GM21515 (cell line): ENCODE measurements around the gene XDH.

ENCODE experiments used
- ATAC-seq: cut with Tn5 transposase; IDR thresholded peaks from one replicate; pipeline ENCODE4 v1.9.1; 2021; ENCODE audit not compliant: unreplicated experiment

XDH gene

DNA sequence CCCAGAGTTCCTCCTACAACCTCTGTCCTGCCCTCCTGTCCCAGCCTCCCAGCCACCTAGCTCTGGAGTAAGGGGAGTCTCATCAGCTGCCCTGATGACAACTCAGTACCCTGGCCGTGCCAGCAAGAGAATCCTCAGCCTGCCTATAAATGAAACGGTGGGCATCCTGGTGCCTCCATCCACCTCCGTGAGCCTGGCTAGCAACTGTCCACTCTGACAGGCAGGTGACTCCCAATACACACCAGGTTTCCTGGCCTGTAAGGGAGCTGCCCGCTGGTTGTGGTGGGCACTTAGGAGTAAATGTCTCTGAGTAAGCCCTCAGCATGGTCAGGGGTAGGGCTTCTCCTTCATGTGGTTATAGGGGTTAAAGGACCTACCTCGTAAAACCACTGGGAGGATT lies 81.5 kb downstream of the XDH start:
- ATAC-seq: peak; percentile 15

DNA sequence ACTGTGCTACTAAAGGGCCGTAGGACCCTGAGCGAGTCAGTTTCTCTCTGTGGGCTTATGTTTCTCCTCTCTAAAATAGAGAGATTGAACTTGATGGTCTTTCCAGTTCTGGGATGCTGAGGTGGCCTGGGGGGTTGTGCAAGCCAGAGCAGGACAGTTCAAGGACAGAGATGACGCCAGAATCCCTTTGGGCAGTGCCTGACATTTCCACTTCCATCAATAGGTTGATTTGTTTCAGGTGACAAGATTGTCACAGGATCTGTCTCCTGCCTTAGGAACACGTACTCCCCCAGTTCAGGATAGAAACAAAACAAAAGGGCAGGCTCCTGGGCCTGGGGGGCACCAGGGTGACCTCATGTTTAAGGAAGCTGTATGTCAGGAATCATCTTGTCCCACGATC lies 82.0 kb downstream of the XDH start:
- no peak for ATAC-seq

DNA sequence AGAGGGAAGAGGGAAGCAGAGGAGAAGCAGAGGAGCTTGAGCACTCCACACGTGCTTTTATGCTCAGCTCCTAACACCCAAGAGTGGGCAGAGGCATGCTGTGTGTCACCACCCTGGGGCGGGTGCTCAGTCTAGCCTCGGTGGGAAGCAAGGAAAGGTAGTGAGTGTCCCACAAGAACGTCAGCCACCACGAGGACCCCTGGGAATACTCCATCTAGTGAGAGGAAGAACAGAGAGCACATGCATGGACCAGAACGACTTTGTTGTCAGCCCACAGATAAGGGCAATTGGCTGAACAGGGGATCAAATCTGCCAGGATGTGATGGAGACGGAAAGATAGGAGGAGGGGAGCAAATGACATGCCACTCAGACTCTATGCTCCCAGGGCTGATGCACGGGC lies 83.4 kb downstream of the XDH start:
- ATAC-seq: no peak

DNA sequence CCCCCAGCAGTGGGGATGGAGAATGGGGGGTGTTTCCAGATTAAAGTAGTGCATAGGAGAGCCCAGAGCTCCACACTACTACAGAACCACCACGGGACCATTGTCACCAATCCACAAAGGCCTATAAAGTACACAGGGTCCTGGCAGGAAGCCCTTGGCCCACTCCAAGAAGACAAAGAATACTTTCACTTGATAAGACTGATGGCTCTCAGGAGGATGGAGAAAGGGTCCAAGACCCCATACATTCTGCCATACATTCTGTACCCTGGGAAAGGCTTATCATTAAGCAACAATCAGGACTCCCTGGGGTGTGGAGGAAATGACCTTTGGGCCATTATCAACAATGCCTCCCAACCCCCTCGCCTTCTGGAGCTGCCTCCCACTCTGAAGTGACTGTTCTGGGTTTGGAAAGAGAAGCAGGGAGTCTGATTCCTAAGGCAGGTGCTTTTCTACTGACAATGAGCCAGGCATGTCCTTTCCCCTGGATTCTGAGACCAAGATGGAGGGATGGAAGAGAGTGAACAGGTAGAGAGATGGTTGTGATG lies 85.4 kb downstream of the XDH start:
- no peak for ATAC-seq

DNA sequence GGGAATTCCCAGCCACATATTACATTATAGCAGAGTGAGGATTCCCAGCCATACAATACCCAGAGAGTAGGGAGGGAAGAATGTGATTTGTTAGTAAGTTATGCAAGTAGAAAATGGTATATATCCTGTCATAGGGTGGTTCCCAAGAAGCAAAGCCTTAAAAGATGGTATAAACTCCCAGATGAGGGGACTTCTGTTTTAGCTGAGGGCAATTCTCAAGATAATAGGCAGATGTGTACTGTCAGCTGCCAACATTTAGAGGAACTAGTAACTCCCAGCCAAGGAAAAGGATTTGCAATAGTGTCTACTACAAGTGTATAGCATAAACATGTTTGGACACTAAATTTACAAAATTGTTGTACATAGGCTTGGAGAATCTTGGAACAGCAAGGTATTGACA lies 86.5 kb downstream of the XDH start:
- no peak for ATAC-seq

DNA sequence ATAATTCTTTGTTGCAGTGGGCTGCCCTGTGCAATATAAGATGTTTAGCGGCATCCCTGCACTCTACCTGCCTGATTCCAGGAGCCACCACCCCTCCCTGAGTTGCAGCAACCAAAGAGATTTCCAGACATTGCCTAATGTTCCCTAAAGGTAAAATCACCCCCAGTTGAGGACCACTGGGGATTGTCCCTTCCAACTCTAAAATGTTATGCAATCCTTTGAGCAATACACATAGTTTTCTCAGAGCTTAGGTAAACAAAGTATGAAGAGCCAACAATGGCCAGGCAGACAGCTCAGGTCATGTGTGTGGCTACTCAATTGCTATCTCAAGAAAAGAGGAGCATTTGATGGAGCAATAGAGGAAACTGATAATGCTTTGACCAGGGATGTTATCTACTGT lies 87.0 kb downstream of the XDH start:
- no peak for ATAC-seq

DNA sequence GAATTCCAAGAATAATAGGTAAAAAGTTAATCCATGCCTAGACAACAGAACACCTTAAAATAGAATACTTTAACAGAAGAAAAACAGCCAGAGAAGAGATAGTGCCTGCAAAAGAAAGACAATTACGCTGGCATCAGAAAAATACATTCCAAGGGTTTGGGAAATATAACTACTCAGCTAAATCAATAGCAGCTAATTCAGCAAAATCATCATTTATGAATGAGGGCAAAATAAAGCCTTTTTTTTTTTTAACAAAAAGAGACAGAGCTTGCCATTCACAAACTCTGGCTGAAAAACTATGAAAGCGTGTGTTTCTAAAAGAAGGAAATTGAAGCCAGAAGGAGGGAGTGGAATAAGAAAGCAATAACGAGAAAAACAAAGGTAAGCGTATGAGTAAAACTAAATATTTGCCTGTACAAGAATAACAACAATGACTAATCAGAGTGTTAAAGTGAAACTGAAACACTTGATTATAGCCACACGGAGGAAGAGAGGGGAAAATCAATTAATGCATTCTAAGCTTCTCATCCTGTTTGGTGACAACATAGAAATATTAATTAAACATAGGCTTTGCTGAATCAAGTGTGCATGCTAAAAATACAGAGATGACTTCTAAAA lies 90.4 kb downstream of the XDH start:
- ATAC-seq: peak; percentile 62

DNA sequence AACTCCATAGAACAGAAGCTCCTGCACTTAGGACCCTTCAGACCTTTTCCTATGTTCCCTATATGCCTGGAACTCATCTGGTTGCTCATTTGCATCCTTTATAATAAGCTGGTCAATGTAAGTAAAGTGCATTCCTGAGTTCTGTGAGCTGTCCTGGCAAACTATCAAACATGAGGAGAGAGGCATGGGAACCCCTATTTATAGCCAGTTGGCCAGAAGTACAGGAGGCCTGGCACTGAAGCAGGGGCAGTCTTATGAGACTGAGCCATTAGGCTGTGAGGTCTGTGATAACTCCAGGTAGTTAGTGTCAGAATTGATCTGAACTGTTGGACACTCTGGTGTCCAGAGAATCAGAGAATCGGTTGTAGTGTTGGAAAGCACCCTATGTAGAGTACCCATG lies 92.2 kb downstream of the XDH start:
- no peak for ATAC-seq

DNA sequence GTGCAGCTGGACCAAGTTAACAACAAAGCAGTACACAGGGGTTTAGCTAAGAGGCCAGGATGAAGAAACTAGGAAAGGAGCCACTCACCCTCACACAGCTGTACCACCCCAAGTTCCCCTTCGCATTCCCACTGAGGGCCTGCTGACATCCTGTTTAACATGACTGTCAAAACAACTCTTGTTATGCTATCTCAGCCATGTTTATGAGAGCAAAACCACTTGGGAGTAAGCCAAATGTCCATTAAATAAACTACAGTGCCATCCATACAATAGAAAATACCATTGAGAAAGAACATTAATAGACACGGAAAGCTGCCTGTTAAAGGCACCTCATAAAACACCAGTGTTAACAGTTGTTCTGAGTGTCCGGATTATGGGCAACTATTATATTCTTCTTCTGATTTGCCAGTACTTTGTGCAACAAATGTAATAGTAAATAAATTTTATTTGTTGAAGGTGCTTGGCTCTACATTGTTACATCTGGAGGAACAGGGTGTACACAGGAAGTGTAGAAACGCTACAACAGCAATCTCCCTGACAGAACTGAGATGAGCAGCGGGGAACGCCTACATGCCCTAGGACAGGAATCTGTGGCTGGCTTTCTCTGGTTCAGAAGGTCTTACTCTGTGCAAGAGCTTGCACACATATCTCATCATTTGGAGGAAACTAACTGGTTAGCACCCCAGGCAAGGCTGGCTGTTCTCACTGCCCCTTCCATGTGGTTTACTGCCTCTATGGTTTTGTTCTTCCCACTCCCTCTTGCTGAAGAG lies 95.0 kb downstream of the XDH start:
- ATAC-seq: peak; percentile 50

DNA sequence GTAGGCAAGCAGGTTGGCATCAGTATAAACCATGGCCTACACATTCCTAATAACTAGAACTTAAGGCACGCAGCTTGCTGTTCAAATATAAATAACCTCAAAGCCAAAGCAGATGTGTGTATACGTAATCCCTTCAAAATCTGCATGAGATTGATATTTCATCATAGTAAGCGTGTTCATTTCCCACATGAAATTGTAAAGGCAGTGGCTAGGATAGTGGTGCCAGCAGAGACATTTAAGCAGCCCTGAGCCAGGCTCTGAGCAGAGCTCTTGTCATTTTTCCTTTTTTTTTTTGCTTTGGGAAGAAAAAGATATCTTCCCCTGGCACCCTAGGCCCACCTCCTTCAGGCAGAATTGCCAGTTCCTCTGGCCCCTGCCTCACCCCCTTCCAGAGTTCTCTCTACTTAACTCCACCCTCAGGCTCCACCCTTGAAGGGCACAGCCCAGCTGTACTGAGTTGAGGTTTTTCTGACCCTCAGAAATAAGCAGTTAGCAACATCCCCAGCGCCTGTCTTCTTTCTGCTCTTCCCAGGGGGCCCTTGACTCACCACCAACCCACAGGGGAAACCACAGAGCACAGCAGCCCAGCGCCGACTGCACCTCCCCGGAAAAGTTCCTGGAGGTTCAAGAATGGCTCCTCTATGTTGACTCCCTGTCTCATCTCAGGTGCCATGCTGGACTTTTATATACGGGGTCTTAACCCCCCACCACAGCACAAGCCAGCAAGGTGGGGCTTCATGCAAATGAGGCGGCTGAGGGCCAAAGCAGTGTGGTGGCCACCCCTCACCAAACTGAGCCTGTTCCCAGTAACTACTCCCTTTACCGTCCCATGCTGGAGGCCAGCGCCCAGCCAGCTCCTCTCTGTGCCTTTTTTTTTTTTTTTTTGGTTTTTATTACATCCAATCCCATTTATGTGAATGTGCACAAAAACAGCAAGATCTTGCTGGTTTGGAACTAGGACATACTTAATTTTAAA lies 95.9 kb downstream of the XDH start:
- ATAC-seq: peak; percentile 62

DNA sequence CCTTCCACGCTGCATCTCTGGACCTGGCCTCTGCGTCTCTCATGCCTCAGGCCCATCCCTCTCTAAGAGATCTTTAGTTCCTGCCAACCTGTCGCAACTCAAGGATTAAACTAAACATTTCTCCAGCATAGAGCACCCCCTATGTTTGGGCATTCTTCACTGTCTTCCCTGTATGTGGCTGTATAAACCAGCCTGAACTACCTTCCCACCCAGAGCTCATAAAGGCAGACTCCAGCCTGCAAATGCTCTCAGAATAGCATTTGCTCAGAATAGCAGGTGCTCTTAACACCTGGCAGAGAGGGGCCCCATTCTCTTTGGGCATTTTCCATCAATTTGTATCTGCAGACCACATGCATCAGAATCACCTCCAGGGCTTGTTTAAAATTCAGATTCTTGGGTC lies 97.1 kb downstream of the XDH start:
- no peak for ATAC-seq

DNA sequence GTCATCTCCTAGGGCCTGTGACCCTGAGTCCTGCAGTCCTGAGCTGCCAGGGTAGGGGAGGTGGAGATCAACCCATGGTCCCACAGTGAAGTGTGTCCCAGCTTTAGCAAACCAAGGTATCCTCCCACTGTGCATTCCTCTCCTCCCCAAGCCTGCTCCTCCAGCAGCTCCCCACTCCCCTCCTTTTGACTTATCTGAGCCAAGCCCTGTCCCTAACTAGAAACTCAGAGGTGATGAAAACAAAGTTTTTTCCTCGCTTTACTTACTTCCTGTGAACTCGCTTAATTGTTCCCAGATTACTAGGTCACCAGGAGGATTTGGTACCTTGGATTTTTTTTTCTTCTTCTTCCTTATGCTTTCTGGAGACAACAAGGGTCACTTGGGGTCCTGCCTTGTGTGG lies 99.8 kb downstream of the XDH start:
- ATAC-seq: no peak

DNA sequence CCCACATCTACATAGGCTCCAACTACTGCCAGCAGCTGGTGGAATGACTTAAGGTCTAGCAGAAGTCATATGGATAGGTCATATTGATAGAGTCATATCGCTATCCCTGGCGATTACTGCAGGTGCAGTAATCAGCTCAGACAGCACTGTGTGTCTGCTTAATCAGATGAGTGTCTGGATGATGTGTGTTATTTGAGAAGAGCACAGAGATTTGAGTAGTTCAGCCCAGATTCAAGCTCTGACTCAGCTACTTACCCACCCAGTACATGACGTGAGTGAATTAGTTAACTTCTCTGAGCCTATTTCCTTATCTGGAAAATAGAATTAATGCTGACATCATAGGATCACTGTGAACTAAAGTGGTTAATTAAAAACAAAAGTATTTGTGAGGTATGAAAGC lies 101.6 kb downstream of the XDH start:
- no peak for ATAC-seq

DNA sequence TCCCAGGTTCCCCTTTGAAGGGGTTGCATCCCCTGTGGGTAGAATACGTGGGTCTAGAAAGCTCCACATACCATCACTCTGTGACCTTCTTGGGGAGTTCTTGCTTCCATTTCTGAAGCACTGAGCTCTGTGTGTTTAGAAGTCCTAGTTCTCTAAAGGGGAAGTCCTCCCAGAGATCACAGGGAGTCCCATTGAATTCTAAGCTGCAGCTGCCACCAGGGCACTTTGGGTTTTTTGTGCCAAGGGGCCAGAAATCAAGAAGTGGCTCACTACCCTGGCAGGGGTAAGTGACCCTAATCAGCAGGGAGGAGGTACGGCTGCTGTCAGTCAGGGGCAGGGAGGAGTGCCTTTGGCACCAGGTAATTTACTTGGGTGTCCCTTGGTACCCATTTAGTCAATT lies 109.7 kb downstream of the XDH start:
- no peak for ATAC-seq

DNA sequence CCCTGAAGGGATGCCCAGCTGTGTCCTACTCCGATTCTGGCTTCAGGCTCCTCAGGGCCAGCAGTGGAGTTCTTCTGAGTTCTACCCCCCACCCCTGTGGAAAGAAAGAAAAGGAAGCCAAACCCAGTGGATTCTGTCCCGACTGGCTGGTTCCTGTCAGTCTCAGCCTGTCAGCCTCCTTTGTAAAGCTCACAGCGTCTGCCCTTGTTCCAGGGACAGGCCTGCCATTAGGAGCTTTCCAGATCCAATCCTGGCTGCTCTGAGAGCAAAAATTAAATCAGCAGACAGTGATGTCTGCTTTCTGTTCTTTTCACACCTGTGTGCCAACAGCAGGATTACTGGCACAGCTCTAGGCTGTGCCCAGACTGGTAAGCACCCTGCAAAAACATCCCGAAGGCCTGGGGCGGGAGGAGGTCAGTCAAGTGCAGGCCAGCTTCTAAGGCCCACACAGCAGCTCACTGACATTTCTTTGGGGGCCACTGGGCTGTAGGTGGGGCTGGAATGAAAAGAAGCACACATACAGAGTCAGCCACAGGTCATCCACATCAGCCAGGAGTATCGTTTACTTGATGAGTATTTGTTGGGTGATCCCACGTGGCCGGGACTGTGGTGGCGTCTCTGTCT lies 111.5 kb downstream of the XDH start:
- no peak for ATAC-seq

DNA sequence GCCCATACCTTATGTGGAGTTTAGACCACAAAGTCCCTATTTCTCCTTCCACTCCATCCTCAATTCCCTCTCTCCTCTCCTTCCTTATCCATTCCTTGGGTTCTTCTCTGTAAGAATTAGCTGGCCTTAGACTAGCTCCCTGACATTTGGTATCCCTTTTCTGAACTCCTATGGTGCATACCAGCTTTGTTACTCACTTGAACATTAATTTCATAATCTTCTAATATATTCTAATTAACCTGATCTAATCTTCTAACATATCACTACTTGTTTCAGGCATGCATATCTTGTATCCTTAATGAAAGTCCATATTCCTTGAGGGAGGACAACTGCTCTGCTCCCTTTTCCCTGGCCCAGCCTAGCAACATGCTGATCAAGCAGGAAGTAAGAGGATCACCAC lies 114.2 kb downstream of the XDH start:
- ATAC-seq: no peak

DNA sequence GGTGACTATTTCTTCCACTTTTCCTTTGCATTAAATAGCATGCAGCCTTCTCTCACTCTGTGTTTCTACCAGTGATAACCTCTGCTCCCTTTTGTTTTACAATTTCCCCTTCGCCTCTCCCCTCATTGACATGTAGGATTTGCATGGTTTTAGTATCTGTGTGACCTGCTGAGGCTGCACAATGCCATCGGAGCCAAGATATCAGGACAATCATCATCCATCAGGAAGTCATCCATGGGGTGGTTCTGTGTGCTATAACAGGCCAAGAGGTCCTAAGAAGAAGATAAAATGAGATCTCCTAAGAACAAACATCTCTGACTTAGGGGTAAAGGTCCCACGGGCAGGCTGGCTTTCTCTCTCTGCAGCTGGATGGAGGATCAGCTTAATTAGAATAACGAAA lies 115.0 kb downstream of the XDH start:
- ATAC-seq: no peak

DNA sequence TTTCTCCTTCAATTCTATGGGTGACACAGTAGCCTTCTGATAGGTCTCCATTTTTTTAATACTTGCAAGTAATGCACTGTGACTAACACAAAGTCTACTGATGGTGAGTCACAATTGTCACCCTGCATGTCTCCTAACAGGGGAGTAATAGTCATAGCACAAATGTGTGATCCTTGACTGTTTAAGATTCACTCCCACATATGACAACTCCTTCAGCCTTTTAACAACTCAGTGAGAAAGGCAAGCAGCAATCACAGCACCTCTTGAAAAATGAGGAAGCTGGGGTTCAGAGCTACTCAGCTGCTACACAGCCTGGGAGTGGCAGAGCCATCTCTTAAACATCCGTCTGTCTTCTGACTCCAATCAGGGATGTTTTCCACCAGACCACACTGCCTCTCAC lies 116.8 kb downstream of the XDH start:
- ATAC-seq: no peak

DNA sequence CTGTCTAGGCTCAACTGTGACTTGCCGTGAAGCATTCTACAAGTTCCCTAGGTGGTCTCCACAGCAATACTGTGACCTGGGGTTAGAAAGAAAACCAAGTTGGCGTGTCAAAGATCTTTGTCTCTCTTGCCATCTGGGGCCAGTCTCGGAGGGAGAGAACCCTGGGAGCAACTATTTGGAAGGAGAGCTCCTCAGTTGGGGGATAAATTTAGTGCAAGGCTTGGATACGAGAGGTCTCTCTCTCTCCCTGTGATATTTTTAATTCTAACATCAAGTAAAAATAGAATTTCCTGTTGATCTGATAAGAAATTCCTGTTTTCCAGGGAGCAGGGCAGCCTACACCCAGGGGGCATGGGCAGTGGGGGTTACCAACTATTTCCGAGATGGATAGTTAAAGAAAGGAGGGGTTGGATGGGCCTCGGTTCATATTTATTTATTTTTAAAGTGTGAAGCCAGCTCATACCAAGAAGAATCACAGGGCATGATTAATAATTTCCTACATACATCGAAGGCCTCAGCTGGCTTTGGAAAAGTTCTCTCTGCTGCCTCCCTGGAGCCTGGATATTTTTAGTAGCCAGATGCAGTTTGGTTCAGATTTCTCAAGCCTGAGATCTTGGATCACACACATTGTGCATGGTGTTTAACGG lies 117.8 kb downstream of the XDH start:
- ATAC-seq: no peak

DNA sequence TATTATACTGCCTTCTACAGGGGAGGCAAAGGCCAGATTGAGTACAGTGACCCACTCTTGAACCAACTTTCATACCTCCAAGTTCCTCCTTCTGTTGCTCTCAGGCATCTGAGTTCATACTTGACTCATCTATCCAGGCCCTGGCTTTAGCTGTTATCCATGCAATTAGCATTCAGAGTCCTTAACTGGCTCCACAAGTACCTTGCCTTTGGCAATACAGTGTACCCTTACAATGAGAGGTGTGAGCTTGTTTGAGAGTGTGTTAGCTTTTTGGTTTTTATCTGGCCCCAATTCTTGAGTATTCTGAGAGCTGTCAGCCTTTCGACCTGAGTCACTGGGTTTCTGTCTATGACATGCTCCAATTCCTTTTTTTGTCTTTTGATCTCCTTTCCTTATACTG lies 120.3 kb downstream of the XDH start:
- ATAC-seq: no peak

DNA sequence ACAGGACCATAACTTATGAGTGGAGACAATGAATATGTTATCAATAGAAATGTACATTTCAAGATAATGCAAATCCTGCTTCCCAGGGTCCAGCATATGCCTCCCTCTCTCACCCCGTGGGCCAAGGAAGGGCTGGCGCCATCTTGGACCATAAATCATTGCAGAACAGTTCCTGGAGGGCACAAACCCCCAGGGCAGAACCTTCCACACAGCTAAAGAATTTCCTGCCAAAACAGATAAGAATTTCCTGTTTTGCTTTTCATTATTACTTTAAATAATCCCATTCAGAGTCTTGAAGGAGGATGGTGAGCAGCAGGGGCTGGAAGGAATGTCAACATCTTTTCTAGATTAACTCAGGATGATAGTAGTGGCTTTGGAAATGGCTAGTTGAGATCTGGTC lies 126.9 kb downstream of the XDH start:
- no peak for ATAC-seq
